ENCODE measurements around the gene MOCS3.

The MOCS3 gene

GRCh38 chr20:50958615-50959542 is at the start of gene MOCS3:
Gene MOCS3, plus strand, starts transcription at chr20:50958818. Its CDS starts 25 bp downstream, at chr20:50958843.
- peak; percentile 86 for DNase-seq

GRCh38 chr20:50909413-50909812 is 49.2 kb upstream of the MOCS3 start:
- no peak for DNase-seq

- no peak for DNase-seq
Observed at GRCh38 chr20:50911030-50911429, 47.6 kb upstream of the MOCS3 start.

GRCh38 chr20:50911716-50912115 is 46.9 kb upstream of the MOCS3 start:
- no peak for DNase-seq

GRCh38 chr20:50913690-50914375 is 44.8 kb upstream of the MOCS3 start:
- DNase-seq: no peak

GRCh38 chr20:50915424-50915823 is 43.2 kb upstream of the MOCS3 start:
- DNase-seq: no peak

- no peak for DNase-seq
Observed at GRCh38 chr20:50916257-50916656, 42.4 kb upstream of the MOCS3 start.

- no peak for DNase-seq
Observed at GRCh38 chr20:50916934-50917333, 41.7 kb upstream of the MOCS3 start.

GRCh38 chr20:50918403-50918802 is 40.2 kb upstream of the MOCS3 start:
- no peak for DNase-seq

GRCh38 chr20:50919567-50919966 is 39.1 kb upstream of the MOCS3 start:
- no peak for DNase-seq

- DNase-seq: no peak
Observed at GRCh38 chr20:50920997-50921396, 37.6 kb upstream of the MOCS3 start.

- DNase-seq: no peak
Observed at GRCh38 chr20:50921803-50922501, 36.7 kb upstream of the MOCS3 start.

- DNase-seq: no peak
Observed at GRCh38 chr20:50924261-50924920, 34.2 kb upstream of the MOCS3 start.

- no peak for DNase-seq
Observed at GRCh38 chr20:50926530-50926929, 32.1 kb upstream of the MOCS3 start.

GRCh38 chr20:50928469-50928868 is 30.1 kb upstream of the MOCS3 start:
- no peak for DNase-seq

GRCh38 chr20:50929299-50930138 is 29.1 kb upstream of the MOCS3 start:
- peak; percentile 89 for DNase-seq

- no peak for DNase-seq
Observed at GRCh38 chr20:50930139-50930975, 28.3 kb upstream of the MOCS3 start.

GRCh38 chr20:50930976-50931305 is 27.7 kb upstream of the MOCS3 start:
- no peak for DNase-seq

- DNase-seq: peak; percentile 36
Observed at GRCh38 chr20:50931306-50932015, 27.2 kb upstream of the MOCS3 start, which contains the start of gene ADNP. Gene ADNP, minus strand, starts transcription at chr20:50931437. Its CDS starts 27,441 bp downstream, at chr20:50903996.

- no peak for DNase-seq
Observed at GRCh38 chr20:50932016-50932485, 26.6 kb upstream of the MOCS3 start.

Measured in NCI-H1694 (cell line).